ENCODE measurements around the gene MYB.

The MYB gene

DNA sequence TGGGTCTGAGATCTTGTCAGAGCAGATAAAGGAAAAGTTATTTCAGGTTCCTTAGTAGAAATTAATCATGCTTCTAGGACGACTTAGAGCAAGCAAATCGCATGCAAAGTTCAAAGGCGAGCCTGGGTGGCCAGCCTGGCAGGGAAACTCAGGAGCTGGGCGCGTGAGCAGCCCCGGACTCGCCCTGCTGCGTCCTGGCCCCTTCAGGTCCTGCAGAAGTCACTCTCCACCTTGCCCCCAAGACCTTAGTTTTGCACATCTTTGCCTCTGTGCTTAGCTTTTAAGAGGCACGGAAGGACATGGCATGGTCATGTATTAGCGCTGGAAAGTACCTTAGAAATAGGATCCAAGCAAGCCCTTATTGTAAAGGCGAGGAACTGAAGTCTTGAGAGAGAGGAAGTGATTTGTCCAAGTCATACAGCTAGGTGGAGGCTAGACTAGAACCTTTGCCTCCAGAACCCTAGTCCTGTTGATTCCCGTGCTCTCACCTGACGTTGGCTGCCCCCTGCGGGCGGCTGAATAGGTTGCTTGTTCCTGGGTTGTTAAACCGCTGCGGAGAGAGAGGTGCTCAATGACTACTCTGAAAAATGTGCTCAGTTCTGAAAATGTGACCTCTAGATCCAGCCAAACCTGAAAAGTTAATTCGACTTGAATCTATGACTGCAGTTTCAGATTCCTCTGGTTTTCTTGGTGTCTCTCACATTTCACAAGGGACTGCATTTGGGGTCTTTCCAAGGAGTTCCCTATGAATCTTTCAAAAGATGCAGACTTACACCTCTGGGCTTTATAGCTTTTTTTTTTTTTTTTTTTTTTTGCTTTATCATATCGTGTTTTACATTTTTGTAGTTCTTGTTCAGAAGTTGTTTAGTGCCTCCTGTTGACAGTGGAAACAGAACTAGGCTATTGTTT lies 2.7 kb downstream of the MYB start:
- peak overlapping the region; percentile 97 for H3K4me3 ChIP-seq (ENCODE audit: low read length)
- peak; percentile 96 for DNase-seq (ENCODE audit: low read depth, low spot score)

DNA sequence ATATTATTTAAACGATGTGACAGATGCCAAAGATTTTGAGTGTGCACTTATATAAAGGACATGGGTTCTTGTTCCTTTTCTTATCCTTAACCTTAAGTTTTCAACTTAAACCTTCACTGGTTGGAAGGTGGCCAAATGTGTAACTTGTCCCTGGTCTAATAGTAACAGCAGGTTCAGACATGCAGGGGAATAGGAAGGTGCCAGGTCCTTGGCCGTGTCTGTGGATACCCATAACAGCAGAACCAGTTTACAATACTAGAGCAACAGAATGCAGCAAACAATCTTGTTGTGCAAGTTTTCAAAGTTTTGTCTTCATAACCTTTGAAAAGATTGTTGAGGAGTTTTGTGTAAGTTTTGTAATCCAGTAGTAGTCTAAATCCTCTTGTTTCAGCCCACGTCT lies 4.4 kb downstream of the MYB start:
- no peak overlapping the region for H3K4me3 ChIP-seq (ENCODE audit: low read length)
- no peak for DNase-seq (ENCODE audit: low read depth, low spot score)

DNA sequence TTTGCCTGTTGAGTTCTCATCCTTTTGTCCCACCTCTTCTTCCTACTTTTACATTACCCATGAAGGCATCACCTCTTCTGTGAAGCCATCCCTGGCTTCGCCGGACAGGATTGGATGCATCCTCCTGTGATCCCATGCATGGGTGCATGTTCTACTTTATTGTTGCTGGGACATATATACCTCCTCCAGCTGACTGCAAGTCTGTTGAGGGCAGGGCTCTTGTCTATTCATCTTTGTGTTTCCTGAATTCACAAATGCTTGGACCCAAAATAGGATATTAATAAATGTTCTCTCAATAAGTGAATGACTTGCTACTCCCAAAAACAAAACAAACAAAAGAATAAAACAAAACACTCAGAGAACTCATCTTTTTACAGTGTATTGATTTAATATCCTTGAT lies 5.1 kb downstream of the MYB start:
- H3K4me3 ChIP-seq (ENCODE audit: low read length) = no peak overlapping the region
- DNase-seq (ENCODE audit: low read depth, low spot score) = no peak

DNA sequence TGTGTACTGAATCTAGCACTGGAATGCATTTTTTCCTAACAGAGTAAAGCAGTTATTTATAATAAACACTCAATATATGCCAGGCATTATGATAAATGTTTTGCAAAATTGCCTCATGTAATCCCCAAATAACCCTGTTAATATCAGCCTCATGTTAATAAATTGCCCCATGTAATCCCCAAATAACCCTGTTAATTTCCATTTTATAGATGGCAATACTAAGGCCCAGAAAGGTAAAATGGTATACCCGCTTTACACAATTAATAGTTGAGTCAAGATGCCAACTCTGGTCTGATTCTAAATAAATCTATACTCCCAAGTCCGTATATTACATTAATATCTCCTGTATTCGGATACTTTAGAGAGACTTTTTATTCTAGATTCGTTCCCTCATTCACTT lies 6.3 kb downstream of the MYB start:
- H3K4me3 ChIP-seq (ENCODE audit: low read length) = no peak overlapping the region
- no peak for DNase-seq (ENCODE audit: low read depth, low spot score)

DNA sequence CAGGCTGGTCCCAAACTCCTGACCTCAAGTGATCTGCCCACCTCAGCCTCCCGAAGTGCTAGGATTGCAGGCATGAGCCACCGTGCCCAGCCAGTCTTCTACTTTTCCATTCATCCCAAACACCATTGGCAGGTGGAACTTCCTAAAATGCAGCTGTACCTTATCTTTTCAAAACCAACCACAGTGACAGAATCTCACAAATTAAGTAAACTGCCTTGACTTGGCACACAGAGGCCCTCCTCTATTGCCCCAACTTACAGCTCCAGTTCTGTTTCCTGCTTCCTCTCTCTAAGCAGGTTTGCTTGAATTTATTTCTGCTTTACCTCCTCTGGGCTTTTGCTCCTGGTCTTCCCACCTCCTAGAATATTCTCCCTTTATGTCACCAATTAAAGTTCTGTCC lies 7.6 kb downstream of the MYB start:
- DNase-seq (ENCODE audit: low read depth, low spot score) = no peak
- H3K4me3 ChIP-seq (ENCODE audit: low read length) = no peak overlapping the region

DNA sequence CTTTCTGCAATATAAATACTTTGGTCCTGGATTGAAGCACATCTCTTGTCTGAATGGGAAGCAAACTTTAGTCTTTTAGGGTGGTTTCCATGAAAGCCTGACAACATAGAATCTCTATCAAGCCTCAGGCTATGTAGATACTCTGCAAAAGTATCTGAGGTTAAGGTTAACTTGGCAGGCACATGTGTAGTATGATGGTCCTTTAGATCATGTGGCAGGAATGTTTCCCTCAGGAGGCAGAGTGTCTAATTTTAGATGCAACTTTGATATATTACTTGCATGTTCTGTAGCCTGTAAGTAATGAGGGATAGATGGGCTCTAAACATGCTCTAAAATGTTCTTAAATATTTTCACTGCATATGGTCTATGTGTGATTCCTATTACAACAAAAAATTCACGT lies 8.2 kb downstream of the MYB start:
- no peak for DNase-seq (ENCODE audit: low read depth, low spot score)
- H3K4me3 ChIP-seq (ENCODE audit: low read length) = no peak overlapping the region

DNA sequence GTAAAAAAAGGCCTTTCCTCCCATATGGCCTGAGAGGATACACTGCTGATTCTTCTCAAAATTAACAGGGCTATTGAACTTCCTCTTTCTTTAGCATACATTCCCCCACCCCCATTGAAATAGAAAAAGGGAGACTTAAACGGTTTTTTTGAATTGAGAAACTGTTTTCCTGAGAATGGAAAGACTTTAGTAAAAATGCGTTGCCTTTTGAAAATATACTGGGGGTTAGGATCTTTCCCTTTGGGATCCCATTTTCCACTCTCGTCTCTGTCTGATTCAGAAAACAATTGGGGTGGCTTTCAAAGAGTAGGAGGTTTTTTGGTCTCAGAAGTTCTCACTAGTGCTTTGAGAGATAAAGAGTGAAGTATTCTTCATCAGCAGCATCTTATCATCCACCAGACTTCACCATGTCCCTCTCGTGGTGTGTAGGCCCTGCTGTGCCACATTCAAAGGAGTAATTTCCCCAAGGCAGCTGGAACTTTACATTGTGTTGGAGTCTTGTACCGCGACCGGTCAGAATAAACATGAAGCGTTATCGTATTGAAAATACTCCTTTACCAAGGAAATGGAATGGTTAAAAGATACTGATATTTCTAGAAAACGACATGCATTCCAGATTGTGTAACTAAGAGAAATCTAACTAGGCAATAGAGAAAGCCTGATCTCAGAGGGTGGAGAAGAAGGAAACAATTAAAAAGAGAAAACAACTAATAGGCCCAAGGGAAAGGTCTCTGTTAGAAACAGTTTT lies 10.6 kb downstream of the MYB start:
- no peak for DNase-seq (ENCODE audit: low read depth, low spot score)
- H3K4me3 ChIP-seq (ENCODE audit: low read length) = no peak overlapping the region

DNA sequence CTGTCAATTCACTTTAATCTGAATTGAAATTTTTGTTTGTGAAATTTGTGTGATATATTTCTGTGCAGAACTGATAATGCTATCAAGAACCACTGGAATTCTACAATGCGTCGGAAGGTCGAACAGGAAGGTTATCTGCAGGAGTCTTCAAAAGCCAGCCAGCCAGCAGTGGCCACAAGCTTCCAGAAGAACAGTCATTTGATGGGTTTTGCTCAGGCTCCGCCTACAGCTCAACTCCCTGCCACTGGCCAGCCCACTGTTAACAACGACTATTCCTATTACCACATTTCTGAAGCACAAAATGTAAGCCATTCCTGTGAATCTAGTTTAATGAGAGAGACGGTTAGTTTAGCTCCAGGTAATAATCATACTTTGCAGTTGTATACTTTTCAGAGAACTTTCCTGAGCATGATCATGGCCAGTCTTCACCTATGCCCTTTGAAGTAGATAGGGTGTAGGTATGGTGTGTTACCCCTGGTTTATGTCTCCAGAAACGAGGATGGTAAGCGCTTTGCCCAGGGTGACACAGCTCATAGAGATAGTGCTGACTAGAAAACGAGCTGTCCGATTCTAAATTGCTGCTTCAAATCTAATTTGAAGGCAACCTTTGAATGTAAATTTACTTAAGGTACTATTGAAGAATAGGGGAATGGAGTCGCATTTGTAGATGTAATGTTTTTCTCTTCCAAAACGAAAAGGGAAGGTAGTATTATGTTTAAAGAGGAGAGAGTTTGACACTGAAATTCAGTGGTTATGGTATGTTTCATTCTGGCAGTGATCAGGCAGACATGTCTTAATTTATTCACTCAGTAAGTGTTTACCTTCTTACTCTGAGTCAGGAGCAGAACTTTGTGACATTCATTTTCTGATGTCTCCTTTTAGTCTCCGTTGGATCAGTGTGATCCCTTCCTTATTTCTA lies 11.4 kb downstream of the MYB start:
- H3K4me3 ChIP-seq (ENCODE audit: low read length) = no peak overlapping the region
- DNase-seq (ENCODE audit: low read depth, low spot score) = no peak

DNA sequence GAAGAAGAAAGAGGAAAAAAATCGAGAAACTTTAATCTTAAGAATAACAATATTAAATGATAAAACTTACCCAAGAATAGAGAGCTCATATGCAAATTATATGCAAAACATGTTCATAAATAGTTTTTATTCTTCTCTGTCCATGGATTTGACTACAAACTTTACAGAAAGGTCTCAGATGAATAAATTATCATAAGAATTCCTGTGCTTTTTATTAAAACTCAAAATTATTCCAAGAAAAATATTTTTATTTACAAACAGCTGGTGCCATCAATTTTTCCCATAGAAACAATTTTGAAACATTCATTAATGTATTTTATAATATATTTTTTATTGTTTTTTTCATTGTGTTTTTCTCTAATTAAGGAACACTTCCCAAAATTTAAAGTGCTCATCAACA lies 12.1 kb downstream of the MYB start:
- no peak for DNase-seq (ENCODE audit: low read depth, low spot score)
- no peak overlapping the region for H3K4me3 ChIP-seq (ENCODE audit: low read length)

DNA sequence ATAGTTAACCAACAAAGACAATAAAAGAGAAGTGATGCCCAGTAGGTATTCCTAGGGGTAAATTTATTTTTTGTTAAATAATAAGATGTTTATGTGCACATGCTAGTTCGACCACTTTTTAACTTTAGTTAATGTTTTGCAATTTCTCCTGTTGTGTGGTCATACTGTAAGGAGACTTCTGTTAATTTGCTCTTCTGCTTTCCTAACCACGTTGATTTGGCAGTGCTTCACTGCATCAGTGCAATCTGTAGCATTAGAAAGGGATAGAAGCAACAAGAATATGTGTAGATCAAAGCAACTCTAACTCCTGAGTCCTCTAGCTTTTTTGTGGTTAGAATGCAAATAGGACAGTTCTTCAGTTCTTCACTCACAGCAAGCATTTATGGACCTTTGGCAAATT lies 13.9 kb downstream of the MYB start:
- DNase-seq (ENCODE audit: low read depth, low spot score) = peak; percentile 82
- H3K4me3 ChIP-seq (ENCODE audit: low read length) = no peak overlapping the region

DNA sequence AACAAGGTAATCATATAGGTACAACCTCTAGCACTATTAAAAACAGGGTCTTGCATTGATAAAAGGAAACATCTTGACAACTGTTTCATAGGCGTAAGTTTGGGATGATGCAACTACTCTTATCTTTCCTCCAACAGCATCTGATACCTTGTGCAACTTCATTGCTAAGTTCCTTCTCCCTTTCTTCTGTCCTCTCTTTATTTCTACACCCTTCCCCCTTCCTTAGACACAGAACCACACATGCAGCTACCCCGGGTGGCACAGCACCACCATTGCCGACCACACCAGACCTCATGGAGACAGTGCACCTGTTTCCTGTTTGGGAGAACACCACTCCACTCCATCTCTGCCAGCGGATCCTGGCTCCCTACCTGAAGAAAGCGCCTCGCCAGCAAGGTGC lies 14.4 kb downstream of the MYB start:
- no peak overlapping the region for H3K4me3 ChIP-seq (ENCODE audit: low read length)

DNA sequence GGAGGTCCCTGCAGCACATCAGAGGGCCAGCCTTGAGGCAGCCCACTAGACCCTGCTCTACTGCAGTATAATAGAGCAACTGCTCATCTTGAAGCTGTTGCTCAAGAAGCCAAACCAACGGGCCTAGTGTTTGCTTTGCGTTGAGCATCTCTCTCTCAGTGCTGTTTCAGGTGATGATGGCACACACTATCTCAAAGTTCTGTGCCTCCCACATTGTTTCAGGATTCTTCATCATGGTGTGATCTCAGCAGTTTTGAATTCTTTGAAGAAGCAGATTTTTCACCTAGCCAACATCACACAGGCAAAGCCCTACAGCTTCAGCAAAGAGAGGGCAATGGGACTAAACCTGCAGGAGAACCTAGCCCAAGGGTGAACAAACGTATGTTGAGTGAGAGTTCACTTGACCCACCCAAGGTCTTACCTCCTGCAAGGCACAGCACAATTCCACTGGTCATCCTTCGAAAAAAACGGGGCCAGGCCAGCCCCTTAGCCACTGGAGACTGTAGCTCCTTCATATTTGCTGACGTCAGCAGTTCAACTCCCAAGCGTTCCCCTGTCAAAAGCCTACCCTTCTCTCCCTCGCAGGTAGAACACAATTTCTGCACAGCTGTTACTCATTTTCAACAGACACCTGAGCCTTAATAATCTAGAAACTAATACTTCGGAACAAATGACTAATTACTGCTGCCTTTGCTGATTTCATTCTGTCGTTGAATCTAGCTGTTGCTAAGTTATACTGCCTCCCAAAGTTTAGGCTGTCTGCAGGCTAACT lies 15.8 kb downstream of the MYB start:
- DNase-seq (ENCODE audit: low read depth, low spot score) = no peak
- no peak overlapping the region for H3K4me3 ChIP-seq (ENCODE audit: low read length)

More for the DNA sequence above, 14.4 kb downstream of the MYB start:
- peak; percentile 94 for DNase-seq (ENCODE audit: low read depth, low spot score)

DNA sequence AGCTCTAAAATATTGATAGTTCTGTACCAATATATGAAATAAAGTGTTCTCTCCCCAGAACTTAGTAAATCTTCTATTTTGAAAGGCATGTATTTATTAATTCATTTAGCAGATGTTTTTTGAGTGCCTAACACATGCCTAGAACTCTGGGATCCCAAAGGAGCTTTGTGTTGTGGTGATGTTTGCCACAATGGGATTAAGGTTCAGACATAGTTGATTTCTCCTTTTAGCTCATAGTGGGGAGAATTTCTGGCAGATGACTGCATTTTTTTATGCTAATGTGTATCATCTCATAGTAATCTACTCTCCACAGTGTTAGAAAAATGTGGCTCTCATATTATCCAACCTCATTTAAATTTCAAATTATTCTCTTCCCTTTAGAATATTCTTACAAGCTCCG lies 21.7 kb downstream of the MYB start:
- no peak overlapping the region for H3K4me3 ChIP-seq (ENCODE audit: low read length)
- DNase-seq (ENCODE audit: low read depth, low spot score) = no peak

DNA sequence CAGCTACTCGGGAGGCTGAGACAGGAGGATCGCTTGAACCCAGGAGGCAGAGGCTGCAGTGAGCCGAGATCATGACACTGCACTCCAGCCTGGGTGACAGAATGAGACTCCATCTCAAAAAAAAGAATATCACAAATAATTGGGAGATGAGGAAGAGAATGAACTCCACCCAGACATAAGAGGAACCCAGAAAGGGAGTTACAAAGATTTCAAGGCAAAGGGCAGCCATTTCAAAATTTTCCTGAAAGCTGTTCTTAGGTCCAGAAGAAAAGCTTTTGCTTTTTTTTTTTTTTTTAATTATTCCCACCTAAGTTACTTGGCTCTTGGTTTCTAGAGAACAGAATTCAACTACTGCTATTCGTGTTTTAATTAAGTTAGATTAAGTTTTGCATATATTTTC lies 23.8 kb downstream of the MYB start:
- no peak for DNase-seq (ENCODE audit: low read depth, low spot score)
- no peak overlapping the region for H3K4me3 ChIP-seq (ENCODE audit: low read length)

DNA sequence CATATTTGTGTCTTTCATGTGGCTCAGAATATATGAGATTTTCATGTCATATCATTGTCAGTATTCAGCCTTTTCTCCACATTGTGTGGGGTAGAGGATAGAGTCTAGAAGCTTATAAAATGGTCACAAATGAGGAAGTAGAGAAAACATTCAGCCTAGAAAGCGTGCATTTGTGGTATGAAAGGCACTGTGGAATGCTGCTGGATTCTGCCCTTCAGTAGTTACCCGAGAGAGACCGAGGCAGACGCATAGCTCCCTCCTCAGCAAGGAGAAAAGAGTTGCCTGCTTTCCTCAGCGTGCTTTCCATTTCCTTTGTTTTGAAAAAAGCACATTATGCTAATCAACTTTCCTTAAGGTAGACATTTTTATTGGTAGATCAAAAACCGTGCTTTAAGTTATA lies 28.7 kb downstream of the MYB start:
- DNase-seq (ENCODE audit: low read depth, low spot score) = no peak
- no peak overlapping the region for H3K4me3 ChIP-seq (ENCODE audit: low read length)

DNA sequence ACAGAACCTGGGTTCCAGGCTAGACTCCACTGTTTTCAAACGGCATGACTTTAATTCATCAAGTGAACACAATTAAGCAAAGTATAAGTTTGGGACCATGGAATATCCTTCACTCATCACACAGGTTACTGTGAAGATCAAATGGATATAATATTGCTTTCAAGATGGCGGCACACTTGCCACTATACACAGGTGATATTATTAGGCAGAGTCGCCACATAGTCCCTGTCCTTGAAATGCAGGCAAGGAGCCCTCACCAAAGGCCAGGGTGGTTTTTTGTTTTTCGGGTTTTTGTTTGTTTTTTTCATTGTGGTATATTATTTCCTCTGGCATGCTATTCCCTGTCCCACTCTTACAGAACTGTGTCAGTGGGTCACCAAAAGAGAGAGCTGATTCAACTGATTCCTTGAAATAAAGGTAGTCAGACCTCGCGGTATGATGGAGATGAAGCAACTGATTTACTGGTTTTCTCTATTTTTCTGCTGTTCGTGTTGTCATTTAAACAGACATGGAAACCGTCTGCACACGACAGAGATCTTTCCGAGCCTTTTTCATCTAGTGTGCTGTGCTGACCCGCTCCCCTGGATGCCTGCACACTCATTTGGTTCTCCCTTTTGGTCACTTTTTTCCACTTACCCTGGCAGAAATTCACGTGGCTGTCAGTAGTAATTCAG lies 29.7 kb downstream of the MYB start:
- DNase-seq (ENCODE audit: low read depth, low spot score) = no peak
- H3K4me3 ChIP-seq (ENCODE audit: low read length) = no peak overlapping the region

DNA sequence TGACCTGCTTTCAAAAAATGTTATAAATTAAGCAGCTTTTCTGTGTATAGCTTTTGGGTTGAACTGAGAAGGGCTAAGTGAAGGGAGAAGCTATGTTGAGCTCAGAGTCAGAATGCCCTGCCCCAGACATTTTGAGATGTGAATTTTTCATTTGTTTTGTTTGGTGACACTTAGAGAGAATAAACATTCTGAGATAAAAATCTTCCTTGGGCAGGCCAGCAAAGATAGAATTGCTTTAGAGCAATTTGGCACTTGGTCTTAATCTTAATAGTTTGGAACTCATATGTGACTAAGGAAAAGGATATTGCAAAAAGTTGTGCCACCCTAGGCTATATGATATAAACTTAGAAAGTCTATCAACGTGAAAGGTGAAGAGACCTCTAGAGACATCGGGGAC lies 30.2 kb downstream of the MYB start:
- DNase-seq (ENCODE audit: low read depth, low spot score) = no peak
- no peak overlapping the region for H3K4me3 ChIP-seq (ENCODE audit: low read length)

DNA sequence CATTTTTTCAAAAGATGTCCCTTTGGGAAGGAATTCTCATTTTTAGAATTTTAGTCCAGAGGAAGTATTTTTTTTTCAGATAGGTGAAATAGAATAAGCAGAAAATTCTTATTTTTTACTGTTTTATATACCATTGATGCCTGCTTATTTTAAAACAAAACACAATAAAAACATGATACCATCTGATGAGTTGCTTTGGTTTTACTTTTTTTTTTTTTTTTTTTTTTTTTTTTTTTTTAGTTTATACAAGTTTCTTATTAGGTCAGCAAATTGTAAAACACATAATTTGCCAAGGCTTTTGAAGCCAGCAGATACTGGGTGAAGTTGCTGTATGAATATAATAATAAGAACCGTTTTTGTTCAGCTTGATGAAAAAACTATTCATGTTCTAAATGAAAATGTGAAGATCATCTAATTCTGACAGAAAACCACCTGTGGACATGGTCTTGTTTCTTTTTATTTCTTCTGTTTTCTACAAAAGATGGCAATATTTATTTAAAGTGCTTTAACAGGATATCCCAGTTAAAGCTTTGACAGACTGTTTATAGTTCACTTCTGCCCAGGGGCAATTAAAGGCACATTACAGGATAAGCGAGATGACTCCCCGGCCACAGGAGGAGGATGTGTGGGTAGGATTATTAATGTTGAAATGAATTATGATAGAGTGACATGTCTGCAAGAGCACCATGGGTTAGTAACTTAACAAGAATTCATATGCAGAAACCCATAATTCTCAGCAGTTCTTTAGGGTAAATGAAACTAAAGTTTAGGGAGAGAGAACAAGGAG lies 31.1 kb downstream of the MYB start:
- DNase-seq (ENCODE audit: low read depth, low spot score) = peak; percentile 48

More for the DNA sequence above, 31.1 kb downstream of the MYB start:
- no peak overlapping the region for H3K4me3 ChIP-seq (ENCODE audit: low read length)
